DOHH2 (cell line): ENCODE measurements around the gene GATAD2B.

Source experiments
- H3F3A ChIP-seq: fragments of 200-600 bp; sonication (generic), shearing (Covaris generic); 2 replicates; pipeline ENCODE4 v1.6.0; 2016; ENCODE audit warnings: antibody characterized with exemption, mild to moderate bottlenecking; ENCODE audit not compliant: control insufficient read depth, insufficient read depth
- H3K27ac ChIP-seq: fragments of 200-600 bp; sonication (generic); 2 replicates; pipeline ENCODE4 v1.5.1; 2014; ENCODE audit warnings: low read depth, mild to moderate bottlenecking, low read length, moderate library complexity
- H3K27me3 ChIP-seq: fragments of 200-600 bp; sonication (generic); 2 replicates; pipeline ENCODE4 v1.6.1; 2014; ENCODE audit warnings: mild to moderate bottlenecking, low read length, mixed read lengths; ENCODE audit not compliant: control insufficient read depth
- H3K36me3 ChIP-seq: fragments of 200-600 bp; sonication (generic); 2 replicates; pipeline ENCODE4 v1.6.1; 2014; ENCODE audit warnings: mild to moderate bottlenecking, low read length, moderate library complexity, mixed read lengths; ENCODE audit not compliant: control insufficient read depth
- H3K4me1 ChIP-seq: fragments of 200-600 bp; sonication (generic); 2 replicates; pipeline ENCODE4 v1.6.1; 2014; ENCODE audit warnings: mild to moderate bottlenecking, low read length, mixed read lengths; ENCODE audit not compliant: control insufficient read depth
- H3K4me2 ChIP-seq: fragments of 200-600 bp; sonication (generic); 2 replicates; pipeline ENCODE4 v1.6.0; 2014; ENCODE audit warnings: mild to moderate bottlenecking, low read length, moderate library complexity
- H3K4me3 ChIP-seq: fragments of 200-600 bp; sonication (generic); 2 replicates; pipeline ENCODE4 v1.5.1; 2014; ENCODE audit warnings: mild to moderate bottlenecking, low read length, mixed read lengths
- H3K79me2 ChIP-seq: fragments of 200-600 bp; sonication (generic); 2 replicates; pipeline ENCODE4 v1.6.1; 2014; ENCODE audit warnings: mild to moderate bottlenecking, low read length, mixed read lengths; ENCODE audit not compliant: control insufficient read depth
- H3K9me2 ChIP-seq: fragments of 200-600 bp; sonication (generic); replicated peaks from 2 replicates; pipeline ENCODE4 v1.6.1; 2014; ENCODE audit warnings: mild to moderate bottlenecking, low read length, mixed read lengths; ENCODE audit not compliant: control insufficient read depth
- H3K9me3 ChIP-seq: fragments of 200-600 bp; sonication (generic); 2 replicates; pipeline ENCODE4 v1.6.1; 2014; ENCODE audit warnings: antibody characterized with exemption, low read length, mixed read lengths; ENCODE audit not compliant: control insufficient read depth, insufficient read depth
- H4K20me1 ChIP-seq: fragments of 200-600 bp; sonication (generic); 2 replicates; pipeline ENCODE4 v1.6.0; 2014; ENCODE audit warnings: low read depth, mild to moderate bottlenecking, antibody characterized with exemption, low read length, moderate library complexity; ENCODE audit not compliant: control insufficient read depth, insufficient read depth
- CTCF ChIP-seq: fragments of 200-600 bp; sonication (generic); IDR thresholded peaks from one replicate; pipeline ENCODE4 v1.5.1; 2014; ENCODE audit warnings: antibody characterized with exemption, mild to moderate bottlenecking, low read depth, low read length; ENCODE audit not compliant: poor library complexity, severe bottlenecking
- EZH2phosphoT487 ChIP-seq: fragments of 200-600 bp; sonication (generic); IDR thresholded peaks from 2 replicates; pipeline ENCODE4 v1.6.1; 2017; ENCODE audit warnings: borderline replicate concordance, mild to moderate bottlenecking, antibody characterized with exemption, low read length, moderate library complexity, mixed read lengths

GATAD2B gene

GRCh38 chr1:153776352-153776751, 146.4 kb downstream of the GATAD2B start:
- H3K36me3 ChIP-seq = peaks cover 29% of the 10 kb centered on the region
- no peaks in the 10 kb centered on the region for H3K9me3 ChIP-seq
- H3K4me1 ChIP-seq = peaks cover 17% of the 10 kb centered on the region
- no peaks in the 10 kb centered on the region for H3K27me3 ChIP-seq
- no peaks in the 10 kb centered on the region for H4K20me1 ChIP-seq
- H3K4me3 ChIP-seq = peak overlapping the region; percentile 75
- no peak overlapping the region for H3K27ac ChIP-seq
- no peaks in the 10 kb centered on the region for H3K9me2 ChIP-seq
- TF ChIP-seq EZH2phosphoT487 (no peak), CTCF (no peak)
- peak overlapping the region; percentile 79 for H3K4me2 ChIP-seq
- peaks cover 15% of the 10 kb centered on the region for H3F3A ChIP-seq
- H3K79me2 ChIP-seq = no peaks in the 10 kb centered on the region

GRCh38 chr1:153775458-153776327, 147.1 kb downstream of the GATAD2B start:
- no peak for TF ChIP-seq EZH2phosphoT487
- peak; percentile 24 for TF ChIP-seq CTCF
- Histone ChIP-seq H3F3A (peaks cover 15% of the 10 kb centered on the region), H3K27me3 (no peaks in the 10 kb centered on the region), H3K9me3 (no peaks in the 10 kb centered on the region), H3K27ac (no peak overlapping the region), H3K79me2 (no peaks in the 10 kb centered on the region), H3K4me3 (peak overlapping the region; percentile 75), H3K4me2 (peak overlapping the region; percentile 79), H3K36me3 (peaks cover 35% of the 10 kb centered on the region), H3K9me2 (no peaks in the 10 kb centered on the region), H3K4me1 (peaks cover 24% of the 10 kb centered on the region), H4K20me1 (no peaks in the 10 kb centered on the region)

- Histone ChIP-seq H3K27ac (no peak within 1 kb of the TSS), H3K4me1 (peaks cover 31% of the 10 kb centered on the region), H3F3A (peaks cover 15% of the 10 kb centered on the region), H3K4me2 (peak within 1 kb of the TSS; percentile 79), H3K27me3 (no peaks in the 10 kb centered on the region), H3K4me3 (peak within 1 kb of the TSS; percentile 75), H3K36me3 (peaks cover 43% of the 10 kb centered on the region), H3K79me2 (no peaks in the 10 kb centered on the region), H3K9me2 (no peaks in the 10 kb centered on the region), H3K9me3 (no peaks in the 10 kb centered on the region), H4K20me1 (no peaks in the 10 kb centered on the region)
- no peak for TF ChIP-seq CTCF
- no peak for TF ChIP-seq EZH2phosphoT487
These were observed 147.9 kb downstream of the GATAD2B start, which contains the start of gene SLC27A3 for GRCh38 chr1:153774780-153775457. SLC27A3 (plus strand) TSS chr1:153775407; CDS start chr1:153775498, 91 bp downstream.
